DMS 273 (cell line): Measurements from ENCODE around the gene QSOX1.

Experiments
- DNase-seq: peaks from one replicate; lab custom pipeline; 2025; ENCODE audit not compliant: unreplicated experiment; lab: John Stamatoyannopoulos, UW

Gene QSOX1

DNA sequence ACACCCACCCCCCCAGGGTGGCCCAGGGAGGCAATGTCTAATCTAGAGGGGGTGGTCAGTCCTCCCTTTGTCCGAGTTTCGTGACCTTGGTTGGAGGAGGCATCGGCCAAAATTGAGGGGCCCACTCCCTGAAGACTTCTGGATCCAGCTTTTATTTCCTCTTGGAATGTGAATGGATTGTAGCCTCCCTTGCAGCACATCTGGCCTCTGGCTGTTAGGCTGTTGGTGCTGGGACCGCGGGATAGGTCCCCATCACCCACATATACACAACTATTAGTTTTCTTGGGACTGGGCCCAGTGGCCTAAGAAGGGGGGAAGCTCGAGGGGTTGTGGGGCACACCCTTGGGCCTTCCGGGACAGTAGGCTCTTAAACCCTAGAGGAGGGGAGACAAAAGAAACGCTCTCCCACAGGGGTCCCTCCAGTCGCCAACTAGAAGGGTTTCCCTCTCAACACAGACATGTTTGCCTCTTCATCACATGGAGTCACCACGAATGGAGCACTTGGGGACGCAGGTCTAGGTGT is 77.9 kb downstream of the QSOX1 start:
- DNase-seq: no peak

DNA sequence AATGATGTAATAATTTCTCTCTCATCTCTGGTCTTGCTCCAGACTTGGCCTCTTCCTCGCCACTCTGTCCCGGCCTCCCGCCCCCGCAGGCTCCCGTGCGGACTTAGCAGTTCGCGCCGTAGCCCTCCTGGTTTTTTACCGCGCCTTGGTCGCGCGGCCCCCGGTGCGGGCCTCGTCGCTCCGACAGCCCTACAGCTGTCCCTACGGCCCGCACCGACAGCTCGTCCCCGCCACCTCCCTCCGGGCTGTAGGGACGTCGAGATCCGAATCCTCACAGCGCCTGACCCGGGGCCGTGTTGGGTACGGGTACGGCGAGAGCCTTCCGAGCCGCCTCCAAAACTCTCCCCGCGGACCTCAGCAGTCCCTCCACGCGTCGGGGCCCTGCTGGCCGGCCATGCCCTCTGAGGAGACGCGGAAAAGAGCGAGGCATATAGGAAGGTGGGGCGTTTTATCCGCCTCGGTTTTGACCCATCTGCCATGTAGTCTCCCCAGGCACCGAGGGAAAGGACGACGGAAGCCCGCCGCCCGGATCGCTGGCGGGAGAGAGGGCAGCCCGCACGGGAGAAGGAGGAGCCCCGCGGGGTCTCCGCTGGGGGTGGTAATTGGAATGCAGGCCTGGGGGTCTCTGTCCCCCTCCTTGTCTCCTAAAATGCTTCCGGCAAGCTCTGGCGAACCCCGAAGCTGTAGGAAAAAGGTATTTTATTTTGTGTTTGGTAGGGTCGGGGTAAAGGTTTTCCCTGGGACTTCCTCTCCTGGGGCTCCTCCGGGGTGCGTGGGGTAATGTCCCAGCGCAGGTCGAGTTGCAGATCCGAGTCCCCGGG is 78.7 kb downstream of the QSOX1 start:
- no peak for DNase-seq

DNA sequence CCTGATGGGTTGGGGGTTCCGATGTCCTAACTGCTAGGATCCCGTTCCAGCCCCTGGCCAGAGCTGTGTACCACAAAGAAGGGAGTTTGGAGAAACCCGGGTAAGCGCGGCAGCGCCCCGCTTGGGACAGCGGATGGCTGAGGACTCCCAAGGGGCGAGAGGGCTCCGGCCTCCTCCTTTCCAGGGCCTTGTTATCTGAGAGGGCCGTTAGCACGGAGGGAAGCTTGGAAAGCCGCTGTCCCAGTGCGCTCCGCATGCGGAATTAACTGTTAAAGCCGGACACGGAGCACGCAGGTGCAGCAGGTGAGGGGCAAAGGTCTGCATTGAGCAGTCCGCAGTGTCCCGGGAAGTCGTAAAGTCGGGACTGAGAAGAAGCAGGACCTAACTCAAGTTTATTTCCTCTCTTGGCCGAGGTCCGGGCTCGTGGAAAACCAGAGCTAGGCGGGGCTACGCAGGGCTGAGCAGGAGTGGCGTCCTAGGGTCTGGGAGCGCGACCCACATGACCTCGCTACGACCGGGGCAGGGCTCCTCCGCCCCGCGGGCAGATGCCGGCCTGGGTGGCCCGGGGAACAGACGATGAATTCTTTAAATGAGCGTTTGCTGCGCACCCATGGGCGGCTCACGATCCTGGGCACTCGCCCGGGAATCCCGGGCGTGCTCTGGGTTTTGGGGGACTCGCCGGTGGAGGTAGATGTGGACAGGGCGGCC is 79.9 kb downstream of the QSOX1 start:
- DNase-seq: peak; percentile 44

DNA sequence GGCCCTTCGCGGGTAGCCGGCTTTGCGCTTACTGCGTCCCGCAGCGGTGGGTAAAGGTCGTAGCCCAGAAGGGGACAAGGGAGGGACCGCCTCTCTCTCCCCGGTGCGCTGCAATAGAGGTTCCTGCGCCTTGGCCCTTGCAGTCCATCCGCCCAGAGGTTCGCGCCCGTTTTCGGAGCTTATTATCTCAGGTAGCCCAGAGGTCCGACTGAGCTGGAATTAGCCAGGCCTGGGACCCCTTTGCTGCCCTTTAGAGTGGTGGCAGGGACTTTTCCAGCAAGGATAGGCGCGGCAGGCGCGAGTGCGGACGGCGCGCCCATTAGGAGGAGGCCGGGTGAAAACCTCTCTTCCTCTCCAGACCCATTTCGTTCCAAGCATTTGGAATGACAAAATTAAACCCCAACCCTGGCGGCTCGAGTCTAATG is 80.4 kb downstream of the QSOX1 start:
- DNase-seq: peak; percentile 46

DNA sequence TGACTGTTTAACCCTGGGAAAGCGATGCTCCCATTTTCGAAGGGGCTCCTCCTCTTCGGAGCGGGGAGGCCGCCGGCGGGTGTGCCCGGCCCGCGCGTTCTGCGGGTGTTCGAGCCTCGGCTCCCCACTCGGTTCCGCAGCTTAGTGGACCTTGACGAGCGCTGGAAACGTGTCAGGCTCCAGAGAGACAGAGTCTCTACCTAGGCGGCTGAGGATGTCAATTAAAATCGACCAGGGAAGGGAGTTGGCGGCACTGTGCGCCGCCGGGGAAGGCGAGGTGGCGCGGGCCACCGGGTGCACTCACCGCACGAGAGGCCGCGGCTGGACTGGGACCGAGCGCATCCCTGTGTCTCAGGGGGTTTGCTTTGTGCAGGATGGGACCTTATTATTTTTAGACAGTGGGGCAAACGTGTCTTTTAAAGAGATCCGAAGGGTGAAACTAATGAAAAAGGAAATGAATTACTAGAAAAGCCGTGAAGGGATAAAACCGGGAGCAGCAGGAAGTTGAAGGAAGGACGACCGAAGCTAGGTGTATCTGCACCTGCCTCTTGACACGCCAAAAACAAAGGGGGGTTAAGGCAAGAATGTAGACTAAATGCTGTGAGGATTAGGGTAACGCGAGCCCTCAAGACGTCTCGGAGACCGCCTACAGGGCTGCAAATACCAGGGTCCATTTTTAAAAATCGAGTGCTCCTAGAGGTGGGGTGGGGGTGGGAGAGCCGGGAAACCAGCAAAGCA is 81.0 kb downstream of the QSOX1 start:
- DNase-seq: peak; percentile 46

DNA sequence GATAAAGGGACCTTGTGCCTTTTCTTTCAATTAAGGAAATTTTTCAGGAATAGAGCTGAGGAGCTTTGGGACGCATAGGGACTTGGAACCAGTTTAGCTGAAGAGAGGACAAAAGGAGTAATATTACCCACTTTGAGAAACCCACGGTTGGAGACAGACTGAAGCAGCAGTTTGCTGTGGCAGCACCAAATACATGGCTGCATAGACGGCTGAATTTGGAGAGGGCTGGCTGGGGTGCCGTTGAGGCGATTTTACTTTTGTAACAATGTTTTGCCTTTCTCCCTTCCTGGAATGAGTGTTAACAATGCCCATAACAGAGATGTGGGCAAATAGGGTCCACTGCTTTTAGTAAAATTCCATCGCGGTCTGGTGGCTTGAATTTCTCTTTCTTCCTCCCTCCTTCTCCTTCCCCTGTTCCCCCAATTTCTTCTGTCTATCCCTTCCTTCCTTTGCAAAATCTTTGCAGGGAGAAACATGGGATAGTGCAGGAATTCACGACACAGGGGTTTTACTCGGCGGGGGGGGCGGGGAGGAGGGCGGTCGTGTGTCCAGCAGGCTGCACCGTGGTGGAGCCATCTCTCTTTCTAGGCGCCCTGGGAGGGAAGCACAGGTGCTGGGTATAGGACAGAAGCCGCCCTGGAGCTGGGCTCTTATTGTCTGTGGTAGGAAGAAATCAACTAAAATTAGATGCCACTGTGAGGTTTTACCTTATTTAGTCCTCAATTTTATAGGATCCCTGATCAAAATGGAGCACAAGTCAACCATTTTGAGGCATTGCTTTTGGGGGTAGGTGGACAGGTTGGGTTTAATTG is 82.2 kb downstream of the QSOX1 start:
- DNase-seq: no peak

DNA sequence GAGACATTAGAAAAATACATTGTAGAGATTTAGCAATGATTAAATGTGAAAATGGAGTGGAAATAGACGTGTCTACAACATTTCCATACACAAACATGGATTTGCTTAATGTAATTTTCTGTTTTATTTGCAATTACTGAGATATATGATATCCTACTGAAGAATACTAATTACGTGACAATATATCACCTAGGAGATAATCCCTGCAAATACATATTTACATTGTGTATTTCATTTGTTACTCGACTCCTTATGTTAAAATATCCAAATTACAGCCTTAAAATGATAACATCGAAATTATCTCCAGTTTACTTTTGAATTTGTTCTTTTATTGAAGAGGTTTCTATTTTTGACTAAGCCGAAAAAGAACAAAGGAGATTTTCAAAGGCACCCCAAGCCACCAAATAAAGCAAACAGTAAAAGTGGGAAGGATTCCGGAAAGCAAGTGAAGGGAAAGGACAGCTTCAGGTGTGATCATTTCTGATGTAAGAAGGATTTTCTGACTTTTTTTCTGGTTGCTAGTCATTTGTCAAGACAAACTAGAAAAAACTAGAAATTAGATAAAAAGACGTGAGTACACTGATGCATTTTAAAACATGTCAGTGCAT is 83.3 kb downstream of the QSOX1 start:
- DNase-seq: no peak

DNA sequence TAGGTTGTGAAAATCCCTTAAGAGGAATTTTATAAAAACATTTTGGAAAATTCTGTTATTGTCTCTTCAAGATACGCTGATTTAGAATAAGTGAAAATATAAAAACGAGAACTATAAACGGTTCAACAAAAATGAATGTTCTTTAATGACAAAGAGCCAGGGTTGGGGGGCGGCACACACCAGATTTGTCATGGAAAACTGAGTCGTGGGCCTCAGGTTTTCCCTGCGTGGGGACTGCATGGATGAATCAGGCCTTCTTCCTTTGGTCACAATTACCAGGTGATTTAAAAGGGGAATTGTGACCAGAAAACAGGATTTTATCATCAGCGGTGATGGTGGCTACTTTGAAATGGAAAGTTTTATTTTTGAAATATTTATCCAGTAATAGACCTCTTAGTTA is 84.0 kb downstream of the QSOX1 start:
- no peak for DNase-seq

DNA sequence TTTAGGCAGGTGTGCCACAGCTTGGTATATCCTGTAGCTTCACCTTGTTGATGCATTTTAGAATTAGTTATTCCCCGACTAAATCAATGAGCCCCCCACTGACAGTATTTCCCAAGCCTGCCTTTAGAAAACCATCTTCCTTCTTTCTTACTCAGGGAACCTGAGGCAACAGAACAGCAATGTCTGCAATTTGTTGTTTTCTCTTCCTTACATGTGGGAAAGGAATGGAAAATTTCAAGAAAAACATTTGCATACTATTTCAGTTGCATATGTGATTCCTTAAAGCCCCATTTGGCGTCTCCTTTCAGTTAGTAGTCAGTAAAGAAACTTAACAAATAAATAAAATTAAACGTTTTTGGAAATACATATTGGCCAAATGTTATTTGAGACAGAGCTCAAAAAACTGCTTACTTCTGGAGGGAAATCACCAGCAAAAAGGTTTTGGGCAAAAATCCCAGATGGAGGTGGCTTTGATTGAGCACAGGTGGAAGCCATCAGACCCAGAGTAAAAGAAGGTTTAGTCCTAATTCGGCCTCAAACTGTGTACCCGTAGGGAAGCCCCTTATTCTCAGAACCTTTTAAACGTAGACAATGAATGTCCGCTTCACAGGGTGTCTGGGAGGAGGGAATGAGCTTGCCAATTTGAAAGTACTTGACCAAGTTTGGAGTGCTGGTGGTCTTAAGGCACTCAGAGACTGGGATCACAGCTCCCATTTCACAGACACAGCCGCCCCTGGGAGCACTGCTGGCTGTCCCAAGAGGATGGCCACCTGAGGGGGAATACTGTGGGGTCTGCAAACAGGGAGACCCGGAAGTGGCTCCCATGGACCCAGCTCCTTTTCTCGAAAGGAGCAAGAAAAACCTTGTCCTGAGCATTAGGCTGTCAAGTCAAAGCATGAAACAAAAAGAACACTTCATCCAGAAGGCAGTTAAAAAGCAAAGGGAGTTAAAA is 84.8 kb downstream of the QSOX1 start:
- DNase-seq: no peak

DNA sequence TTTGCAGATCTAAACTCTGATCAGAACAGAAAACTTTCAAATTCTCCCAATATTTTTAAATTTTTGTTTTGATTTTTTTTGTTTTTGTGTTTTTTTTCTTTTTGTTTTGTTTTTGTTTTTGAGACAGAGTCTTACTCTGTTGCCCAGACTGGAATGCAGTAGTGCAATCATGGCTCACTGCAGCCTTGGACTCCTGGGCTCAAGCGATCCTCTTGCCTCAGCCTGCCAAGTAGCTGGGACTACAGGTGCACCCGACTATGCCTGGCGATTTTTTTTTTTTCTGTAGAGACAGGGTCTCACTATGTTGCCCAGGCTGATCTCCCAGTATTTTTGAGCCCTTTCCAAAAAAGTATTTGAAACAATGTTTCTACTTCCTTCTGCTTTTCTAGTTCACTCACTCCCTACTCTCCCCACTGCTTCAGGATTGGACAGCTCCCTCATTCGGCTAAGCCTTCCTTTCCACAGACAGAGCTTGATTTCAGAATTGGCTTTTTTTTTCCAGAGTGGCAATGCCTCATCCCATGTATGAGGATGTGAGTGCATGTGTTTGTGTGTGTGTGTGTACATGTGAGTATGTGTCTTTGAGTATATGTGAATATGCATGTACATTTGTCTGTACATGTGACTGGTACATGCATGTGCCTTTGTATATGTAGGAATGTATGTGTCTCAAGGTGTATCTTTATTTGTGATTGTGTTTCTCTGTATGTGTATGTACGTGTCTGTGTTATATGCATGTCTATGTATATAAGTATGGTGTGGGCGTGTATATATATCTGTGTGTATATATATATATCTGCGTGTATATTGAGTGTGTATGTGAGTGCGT is 87.3 kb downstream of the QSOX1 start:
- no peak for DNase-seq

DNA sequence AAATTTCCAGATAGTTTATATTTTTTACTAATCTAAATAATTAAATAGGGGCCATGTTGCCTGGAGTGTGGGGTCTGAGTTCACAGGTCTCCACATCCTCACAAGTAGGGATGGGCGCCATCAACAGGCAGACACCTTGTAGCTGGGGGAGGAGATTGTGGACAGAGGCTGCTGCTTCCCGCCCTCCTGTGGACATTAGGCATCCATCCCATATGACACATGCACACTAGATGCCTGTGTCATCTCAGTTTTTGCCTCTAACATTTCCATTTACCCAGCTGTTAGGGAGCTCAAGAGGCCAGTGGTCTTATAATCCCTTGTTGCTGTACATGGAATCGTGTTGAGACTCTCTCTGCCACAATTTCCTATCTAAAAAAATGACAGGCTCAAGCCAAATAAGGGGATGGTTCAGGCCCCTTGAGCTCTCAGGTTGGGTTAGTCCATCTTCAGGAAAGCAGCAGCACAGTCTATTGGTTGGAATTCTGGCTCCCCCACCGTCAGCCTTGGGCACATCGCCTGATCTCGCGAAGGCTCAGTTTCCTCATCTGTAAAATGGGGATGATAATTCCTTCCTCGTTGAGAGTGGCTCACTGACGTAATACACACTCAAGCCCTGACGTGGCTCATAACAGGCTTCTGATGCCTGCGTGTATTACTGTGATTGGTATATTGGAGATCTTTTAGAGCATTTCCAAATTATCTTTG is 89.0 kb downstream of the QSOX1 start:
- peak; percentile 19 for DNase-seq

DNA sequence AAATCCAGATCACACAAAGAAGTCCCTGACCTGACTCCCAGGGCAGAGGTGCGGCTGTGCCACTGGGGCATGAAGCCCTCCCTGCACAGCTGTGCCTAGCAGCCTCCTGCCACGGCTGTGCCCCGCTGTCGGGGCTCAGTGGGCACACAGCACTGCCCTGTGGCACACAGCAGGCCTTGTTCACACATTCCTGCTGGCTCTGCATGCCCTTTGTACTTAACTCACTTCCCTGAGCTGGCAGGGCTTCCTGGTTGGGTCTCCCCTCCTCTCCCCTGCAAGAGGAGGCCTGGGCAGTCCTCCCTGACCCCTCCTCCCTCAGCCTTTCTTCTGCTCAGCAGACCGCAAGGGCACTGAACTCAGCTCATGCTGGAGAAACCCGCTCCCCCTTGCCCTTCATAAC is 90.2 kb downstream of the QSOX1 start:
- DNase-seq: no peak

DNA sequence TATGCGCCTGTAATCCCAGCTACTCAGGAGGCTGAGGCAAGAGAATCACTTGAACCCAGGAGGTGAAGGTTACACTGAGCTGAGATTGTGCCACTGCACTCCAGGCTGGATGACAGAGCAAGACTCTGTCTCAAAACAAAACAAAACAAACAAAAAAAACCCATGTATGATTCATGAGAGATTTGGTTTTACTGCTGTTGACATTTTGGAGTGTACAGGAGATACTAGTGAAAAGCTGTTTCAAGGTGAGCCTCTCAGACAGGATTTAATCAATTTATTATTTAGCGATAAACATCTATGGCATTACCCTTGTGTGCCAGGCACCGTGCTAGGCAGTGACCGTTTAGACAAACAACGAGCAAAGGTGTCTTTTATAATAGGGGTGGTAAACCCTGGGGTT is 91.9 kb downstream of the QSOX1 start:
- no peak for DNase-seq

DNA sequence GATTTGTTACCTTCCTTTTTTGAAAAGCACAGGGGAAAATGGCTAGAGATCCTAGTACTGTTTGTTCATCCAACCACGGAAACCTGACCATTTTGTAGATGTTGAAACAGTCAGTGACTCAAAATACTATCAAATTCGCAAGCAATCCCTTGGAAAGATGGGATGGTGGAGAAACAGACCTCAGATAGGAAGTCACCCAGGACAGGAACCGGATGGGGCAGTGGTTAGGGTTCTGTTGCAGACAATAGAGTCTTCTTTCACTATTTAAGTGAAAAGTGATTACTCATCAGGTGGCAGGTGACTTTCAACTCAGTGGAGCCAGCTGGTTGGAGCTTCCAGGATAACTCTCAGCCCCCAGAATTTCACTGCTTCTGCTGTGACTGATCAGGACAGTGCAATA is 92.4 kb downstream of the QSOX1 start:
- no peak for DNase-seq

DNA sequence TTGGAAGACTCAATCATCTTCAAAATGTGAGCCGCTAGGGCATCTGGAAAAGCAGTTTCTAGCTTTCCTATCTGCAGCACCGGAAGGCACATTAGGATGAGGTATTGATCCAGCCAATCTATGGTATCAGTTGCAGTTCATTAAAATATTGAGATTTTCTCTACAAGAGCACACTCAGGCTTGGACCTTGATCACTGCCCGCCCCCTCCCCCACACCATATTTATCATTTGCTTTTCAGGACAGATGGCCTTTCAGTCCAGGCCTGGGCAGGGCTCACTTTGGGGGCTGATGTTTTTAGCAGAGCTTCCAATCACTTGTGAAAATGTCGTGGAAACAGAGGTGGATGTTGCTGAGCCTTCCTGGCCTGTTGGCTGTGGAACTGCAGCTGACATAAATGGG is 92.9 kb downstream of the QSOX1 start:
- no peak for DNase-seq

DNA sequence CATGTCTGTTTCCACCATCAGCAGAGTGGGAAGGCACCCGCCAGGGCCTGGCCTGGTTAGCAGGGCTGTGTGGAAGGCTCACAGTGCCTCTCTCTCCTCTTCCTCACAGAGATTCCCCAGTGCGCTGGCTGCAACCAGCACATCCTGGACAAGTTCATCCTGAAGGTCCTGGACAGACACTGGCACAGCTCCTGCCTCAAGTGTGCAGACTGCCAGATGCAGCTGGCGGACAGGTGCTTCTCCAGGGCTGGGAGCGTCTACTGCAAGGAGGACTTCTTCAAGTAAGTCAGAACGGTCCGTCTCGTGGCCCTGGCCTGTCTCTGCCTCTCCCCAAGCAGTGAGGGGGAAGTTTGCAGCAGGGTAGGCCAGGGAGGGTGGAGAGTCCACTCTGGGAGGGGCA is 93.5 kb downstream of the QSOX1 start:
- no peak for DNase-seq

DNA sequence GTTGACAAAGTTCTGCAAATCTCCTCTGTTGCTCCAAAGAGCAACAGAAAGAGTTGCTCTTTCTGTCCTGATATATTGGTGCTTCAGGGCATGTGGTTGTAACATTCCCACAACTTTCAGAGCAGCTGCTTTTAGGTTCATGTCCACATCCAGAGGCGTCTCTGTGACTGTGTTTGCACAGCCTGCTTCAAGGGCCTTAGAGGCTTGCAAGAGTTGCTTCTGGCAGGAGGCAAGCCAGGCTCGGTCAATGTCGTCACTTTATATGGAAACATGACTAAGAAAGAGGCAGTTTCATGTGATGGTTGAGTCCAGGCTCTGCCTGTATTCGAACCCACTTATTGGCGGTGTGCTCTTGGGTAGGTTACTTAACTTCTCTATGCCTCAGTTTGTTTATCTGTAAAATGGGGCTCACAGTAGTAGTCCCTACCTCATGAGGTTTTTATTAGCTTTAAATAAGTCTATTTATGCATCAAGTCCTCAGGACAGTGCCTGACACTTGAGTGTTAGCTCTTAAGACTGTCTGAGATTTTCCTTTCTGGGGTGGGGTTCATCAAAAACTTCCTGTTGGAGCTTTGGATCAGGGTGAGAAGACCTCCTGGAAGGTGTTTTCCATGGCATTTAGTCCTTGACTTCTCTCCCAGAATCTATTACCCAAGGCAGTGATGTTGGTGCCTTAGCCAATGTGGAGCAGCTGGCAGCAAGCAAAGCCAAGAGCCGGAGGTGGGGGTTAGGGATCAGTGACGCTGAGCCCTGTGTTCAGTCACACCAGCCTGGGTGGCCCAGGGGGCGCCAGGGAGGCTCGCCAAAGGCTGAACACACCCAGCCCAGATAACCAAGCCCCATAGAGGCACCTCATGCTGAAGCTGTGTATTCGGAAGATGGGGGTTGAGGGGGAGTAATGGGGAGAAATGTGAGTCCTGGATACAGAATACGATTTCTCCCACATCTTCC is 94.3 kb downstream of the QSOX1 start:
- peak; percentile 91 for DNase-seq
